Measurements from ENCODE around the gene SLC44A3.

SLC44A3 gene

GRCh38 chr1:94801919-94802546 is 18.1 kb upstream of the SLC44A3 start:
- no peak overlapping the region for H3K4me3 ChIP-seq (ENCODE audit: low read depth, low read length)
- peak; percentile 90 for DNase-seq (ENCODE audit: low read depth)

DNA sequence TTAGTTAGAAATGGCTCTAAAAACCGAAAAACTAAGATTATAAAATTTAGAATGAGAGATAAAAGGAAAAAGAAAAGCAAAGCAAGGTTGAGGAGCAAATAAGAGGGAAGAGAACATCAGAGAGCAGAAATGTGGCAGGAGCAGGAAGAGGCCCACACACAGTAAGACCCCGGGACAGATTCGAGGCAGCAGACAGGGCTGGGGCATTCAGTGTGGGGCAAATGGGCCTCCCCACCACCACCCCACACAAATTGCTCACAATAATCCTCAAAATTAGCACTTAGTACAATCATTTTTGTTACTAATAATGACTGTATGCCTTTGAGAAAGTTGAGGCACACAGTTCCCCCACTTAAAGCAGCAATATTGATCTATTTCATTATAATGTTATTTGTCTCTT is 17.1 kb upstream of the SLC44A3 start:
- H3K4me3 ChIP-seq (ENCODE audit: low read depth, low read length) = no peak overlapping the region
- TF ChIP-seq CTCF (IDR thresholded peaks at IDR 0.05; ENCODE audit: low read depth, low read length) (no peak), MYC (IDR thresholded peaks at IDR 0.05; ENCODE audit: low read depth, low read length) (no peak), POLR2A (IDR thresholded peaks at IDR 0.05; ENCODE audit: extremely low read depth, insufficient read length) (no peak)
- TF ChIP-seq, protein P1, sequence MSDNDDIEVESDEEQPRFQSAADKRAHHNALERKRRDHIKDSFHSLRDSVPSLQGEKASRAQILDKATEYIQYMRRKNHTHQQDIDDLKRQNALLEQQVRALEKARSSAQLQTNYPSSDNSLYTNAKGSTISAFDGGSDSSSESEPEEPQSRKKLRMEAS (IDR thresholded peaks at IDR 0.05; ENCODE audit: low read depth, low read length) = no peak

More at GRCh38 chr1:94801919-94802546, 18.1 kb upstream of the SLC44A3 start:
- TF ChIP-seq, protein P1 (IDR thresholded peaks at IDR 0.05; ENCODE audit: low read depth, low read length) = no peak
- peak; percentile 49 for TF ChIP-seq CTCF (IDR thresholded peaks at IDR 0.05; ENCODE audit: low read depth, low read length)

DNA sequence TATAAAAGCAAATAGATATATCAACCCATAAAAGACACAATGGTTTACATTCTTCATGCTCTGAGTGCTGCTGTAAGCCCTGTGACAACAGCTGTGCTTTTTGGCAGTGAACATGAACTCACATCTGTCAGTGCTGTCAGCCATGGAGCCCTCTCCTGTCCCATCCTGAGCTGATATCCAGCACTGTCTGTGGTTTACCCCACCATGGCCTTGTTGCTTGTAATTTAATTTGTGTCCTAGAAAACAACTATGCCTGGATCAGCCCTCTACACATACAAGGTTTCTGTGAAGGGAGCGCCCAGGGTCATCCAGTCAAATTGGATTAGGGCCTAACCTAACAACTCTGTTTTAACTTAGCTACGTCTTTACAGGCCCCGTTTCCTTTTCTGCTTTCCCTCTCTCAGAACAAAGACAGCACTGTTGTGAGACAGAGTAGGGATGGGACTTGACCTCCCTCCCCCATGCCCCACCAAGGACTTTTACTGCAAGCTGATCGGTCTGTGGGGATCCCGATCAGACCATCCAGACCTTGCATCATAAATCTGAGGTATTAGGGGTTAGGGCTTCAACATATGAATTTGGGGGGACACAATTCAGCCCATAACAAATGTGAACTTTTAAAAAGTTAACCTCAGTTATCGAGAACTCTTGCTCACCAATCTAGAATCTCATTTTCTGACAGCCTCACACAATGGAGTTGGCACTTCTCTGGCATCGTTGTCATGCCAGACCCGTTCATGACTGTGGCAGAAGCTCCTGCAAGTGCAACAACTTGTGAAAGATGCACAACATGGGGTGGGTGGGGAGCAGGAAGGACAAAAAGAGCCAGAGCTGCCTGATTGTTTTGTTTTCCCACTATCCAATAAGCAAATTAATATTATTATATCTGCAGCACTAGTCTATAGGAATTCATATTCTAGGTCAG is 16.4 kb upstream of the SLC44A3 start:
- H3K4me3 ChIP-seq (ENCODE audit: low read depth, low read length) = no peak overlapping the region
- TF ChIP-seq, protein P1 (IDR thresholded peaks at IDR 0.05; ENCODE audit: low read depth, low read length) = no peak
- TF ChIP-seq POLR2A (IDR thresholded peaks at IDR 0.05; ENCODE audit: extremely low read depth, insufficient read length) (no peak), CTCF (IDR thresholded peaks at IDR 0.05; ENCODE audit: low read depth, low read length) (no peak), MYC (IDR thresholded peaks at IDR 0.05; ENCODE audit: low read depth, low read length) (no peak)
- DNase-seq (ENCODE audit: low read depth) = no peak

More for the DNA sequence above, 17.1 kb upstream of the SLC44A3 start:
- DNase-seq (ENCODE audit: low read depth) = no peak

GRCh38 chr1:94804442-94804837 is 15.7 kb upstream of the SLC44A3 start:
- TF ChIP-seq CTCF (IDR thresholded peaks at IDR 0.05; ENCODE audit: low read depth, low read length) (no peak), POLR2A (IDR thresholded peaks at IDR 0.05; ENCODE audit: extremely low read depth, insufficient read length) (no peak), MYC (IDR thresholded peaks at IDR 0.05; ENCODE audit: low read depth, low read length) (no peak)
- TF ChIP-seq, protein P1 (IDR thresholded peaks at IDR 0.05; ENCODE audit: low read depth, low read length) = no peak
- DNase-seq (ENCODE audit: low read depth) = no peak
- H3K4me3 ChIP-seq (ENCODE audit: low read depth, low read length) = no peak overlapping the region

- H3K4me3 ChIP-seq (ENCODE audit: low read depth, low read length) = no peak overlapping the region
- TF ChIP-seq, protein P1 (IDR thresholded peaks at IDR 0.05; ENCODE audit: low read depth, low read length) = no peak
- TF ChIP-seq CTCF (IDR thresholded peaks at IDR 0.05; ENCODE audit: low read depth, low read length) = peak; percentile 87
- peak; percentile 76 for DNase-seq (ENCODE audit: low read depth)
Observed at GRCh38 chr1:94805912-94806311, 14.2 kb upstream of the SLC44A3 start.
